MCF 10A (cell line): ENCODE data around the gene LIN9. TPM values are rescaled to one million over a fixed set of nuclear protein-coding genes. Genes with fewer than 3 reads are reported as not detected.

Source experiments
- BruUV-seq: library from RNA; stranded (reverse); fragments of 400-500 nt; replicated peaks from 2 replicates; lab custom pipeline; 2021; lab: Mats Ljungman, UMichigan
- CTCF ChIA-PET: fragments of 300-600 bp; sonication (Branson Sonifier 250); formaldehyde crosslinking; extraction: SDS; loops from one replicate; lab custom pipeline; 2021; ENCODE audit warnings: antibody characterized with exemption, inconsistent platforms; lab: Yijun Ruan, JAX
- POLR2A ChIA-PET: fragments of 300-600, 350-650 bp; sonication (Branson Sonifier 250); formaldehyde crosslinking; extraction: SDS; loops from one replicate; lab custom pipeline; 2020; ENCODE audit warnings: antibody characterized with exemption, inconsistent platforms; lab: Yijun Ruan, JAX
- DNase-seq: peaks from one replicate; pipeline ENCODE4 v3.0.0-alpha.2; 2018; ENCODE audit not compliant: unreplicated experiment
- H3K27ac Mint-ChIP-seq: one replicate; pipeline ENCODE4 v1.8.0; 2022; ENCODE audit warnings: mild to moderate bottlenecking, low read depth, mixed read lengths; ENCODE audit not compliant: unreplicated experiment
- H3K27me3 Mint-ChIP-seq: one replicate; pipeline ENCODE4 v1.8.0; 2022; ENCODE audit warnings: mixed read lengths; ENCODE audit not compliant: insufficient read depth, unreplicated experiment
- H3K36me3 Mint-ChIP-seq: one replicate; pipeline ENCODE4 v1.8.0; 2022; ENCODE audit warnings: mild to moderate bottlenecking, moderate library complexity, mixed read lengths; ENCODE audit not compliant: insufficient read depth, unreplicated experiment
- H3K4me1 Mint-ChIP-seq: one replicate; pipeline ENCODE4 v1.8.0; 2022; ENCODE audit warnings: mixed read lengths; ENCODE audit not compliant: insufficient read depth, unreplicated experiment
- H3K4me3 Mint-ChIP-seq: one replicate; pipeline ENCODE4 v1.8.0; 2022; ENCODE audit warnings: mild to moderate bottlenecking, moderate library complexity, mixed read lengths; ENCODE audit not compliant: unreplicated experiment
- H3K9me3 Mint-ChIP-seq: one replicate; pipeline ENCODE4 v1.8.0; 2022; ENCODE audit warnings: mixed read lengths; ENCODE audit not compliant: unreplicated experiment
- CTCF ChIP-seq: fragments of 200-600 bp; IDR thresholded peaks from one replicate; pipeline ENCODE4 v1.8.0; 2022; ENCODE audit warnings: antibody characterized with exemption, mild to moderate bottlenecking; ENCODE audit not compliant: unreplicated experiment
- intact Hi-C: fragments of 100-400 bp; cut with micrococcal nuclease; formaldehyde crosslinking; loops from 2 replicates; pipeline ENCODE4 v1.14.1; 2022
- total RNA-seq: library from RNA; stranded (reverse); gene quantifications from 2 replicates; pipeline ENCODE4 v1.2.3, GENCODE V29; 2022

LIN9 gene
- total RNA-seq, 1 experiment from 2014 or later: 10.4 TPM

- Mint-ChIP-seq H3K4me1 (no peaks in the 10 kb centered on the region), H3K27me3 (no peaks in the 10 kb centered on the region), H3K36me3 (peaks cover 32% of the 10 kb centered on the region), H3K9me3 (no peaks in the 10 kb centered on the region), H3K4me3 (no peak overlapping the region), H3K27ac (no peak overlapping the region)
- DNase-seq: no peak
- CTCF ChIA-PET: interaction anchor here (0.7 kb wide), 1 partner anchor 151 kb away, joined by 3 read pairs; no protein-coding TSS in a partner anchor
- intact Hi-C loops: no loop called here
- POLR2A ChIA-PET: interaction anchor here (0.7 to 1.6 kb wide), 7 partner anchors 11 to 28 kb away, joined by 3 to 8 read pairs (median 4); partner anchors contain the start of gene LIN9
- no TSS peak for BruUV-seq
- no peak for TF ChIP-seq CTCF
These were observed 21.4 kb downstream of the LIN9 start for GRCh38 chr1:226287587-226287986.

- no peaks in the 10 kb centered on the region for H3K9me3 Mint-ChIP-seq
- POLR2A ChIA-PET: interaction anchor here (1.2 to 1.7 kb wide), 3 partner anchors 13 to 29 kb away, joined by 3 to 5 read pairs (median 4); no protein-coding TSS in a partner anchor
- H3K4me1 Mint-ChIP-seq: no peaks in the 10 kb centered on the region
- DNase-seq: no peak
- intact Hi-C loops: no loop called here
- H3K27me3 Mint-ChIP-seq: no peaks in the 10 kb centered on the region
- CTCF ChIA-PET: interaction anchor here (0.6 to 1.2 kb wide), 3 partner anchors 30 to 156 kb away, joined by 3 to 5 read pairs (median 4); no protein-coding TSS in a partner anchor
- no peak overlapping the region for H3K4me3 Mint-ChIP-seq
- H3K36me3 Mint-ChIP-seq: peaks cover 39% of the 10 kb centered on the region
- TF ChIP-seq CTCF: no peak
- H3K27ac Mint-ChIP-seq: no peak overlapping the region
- BruUV-seq: no TSS peak
These were observed 27.9 kb downstream of the LIN9 start for GRCh38 chr1:226281058-226281457.

- no peaks in the 10 kb centered on the region for H3K4me1 Mint-ChIP-seq
- ChIA-PET CTCF (interaction anchor here (0.6 to 2.3 kb wide), 9 partner anchors 13 to 1208 kb away, joined by 3 to 7 read pairs (median 3); no protein-coding TSS in a partner anchor), POLR2A (no interaction called here)
These were observed 29.5 kb downstream of the LIN9 start for GRCh38 chr1:226279498-226279897.

GRCh38 chr1:226277897-226278296 is 31.1 kb downstream of the LIN9 start:
- no peak overlapping the region for H3K27ac Mint-ChIP-seq
- TF ChIP-seq CTCF: no peak
- no peaks in the 10 kb centered on the region for H3K4me1 Mint-ChIP-seq
- intact Hi-C loops: no loop called here
- ChIA-PET CTCF (interaction anchor here (0.6 kb wide), 1 partner anchor 25 kb away, joined by 3 read pairs; no protein-coding TSS in a partner anchor), POLR2A (interaction anchor here (0.6 to 1.2 kb wide), 5 partner anchors 9 to 107 kb away, joined by 3 to 4 read pairs (median 4); no protein-coding TSS in a partner anchor)
- H3K9me3 Mint-ChIP-seq: no peaks in the 10 kb centered on the region
- no peak overlapping the region for H3K4me3 Mint-ChIP-seq
- DNase-seq: no peak
- peaks cover 26% of the 10 kb centered on the region for H3K36me3 Mint-ChIP-seq
- no peaks in the 10 kb centered on the region for H3K27me3 Mint-ChIP-seq
- no TSS peak for BruUV-seq

More at GRCh38 chr1:226279498-226279897, 29.5 kb downstream of the LIN9 start:
- Mint-ChIP-seq H3K27me3 (no peaks in the 10 kb centered on the region), H3K4me3 (no peak overlapping the region), H3K9me3 (no peaks in the 10 kb centered on the region), H3K36me3 (peaks cover 31% of the 10 kb centered on the region), H3K27ac (no peak overlapping the region)
- no peak for DNase-seq
- intact Hi-C loops: no loop called here
- no peak for TF ChIP-seq CTCF
- BruUV-seq: no TSS peak
